GM12878 (cell line): ENCODE data around the gene PRM1. TPM values are rescaled to one million over a fixed set of nuclear protein-coding genes. Genes with fewer than 3 reads are reported as not detected.

Experiments used
- ATAC-seq: fragments of 200-7000 bp; cut with Tn5 transposase; 3 replicates; pipeline ENCODE4 v1.9.1; 2020; ENCODE audit warnings: mild to moderate bottlenecking, moderate library complexity
- Bru-seq: library from RNA; stranded (reverse); fragments of 400-500 nt; gene quantifications from one replicate; lab custom pipeline; 2021; lab: Mats Ljungman, UMichigan
- BruChase-seq, 2 experiments: library from RNA; stranded (reverse); fragments of 400-500 nt; gene quantifications; one replicate each; lab custom pipeline; 2021; lab: Mats Ljungman, UMichigan
- BruUV-seq: library from RNA; stranded (reverse); fragments of 400-500 nt; replicated peaks from 2 replicates; lab custom pipeline; 2021; lab: Mats Ljungman, UMichigan
- CTCF ChIA-PET: fragments of 300-600 bp; sonication (Branson Sonifier 250); formaldehyde crosslinking; extraction: SDS; loops from one replicate; lab custom pipeline; 2021; ENCODE audit warnings: inconsistent platforms; lab: Yijun Ruan, JAX
- POLR2A ChIA-PET: fragments of 350-600 bp; formaldehyde crosslinking; extraction: SDS; loops from one replicate; lab custom pipeline; 2021; ENCODE audit warnings: inconsistent platforms; lab: Charles Lee
- RAD21 ChIA-PET: fragments of 300-600 bp; sonication (Branson Sonifier 250); formaldehyde crosslinking; loops from one replicate; lab custom pipeline; 2023; ENCODE audit warnings: antibody characterized with exemption; ENCODE audit not compliant: unreplicated experiment; lab: Charles Lee
- SMC1A ChIA-PET: fragments of 300-600 bp; sonication (Branson Sonifier 250); formaldehyde crosslinking; loops from one replicate; lab custom pipeline; 2023; ENCODE audit not compliant: unreplicated experiment, uncharacterized antibody; lab: Charles Lee
- DNase-seq: peaks from one replicate; pipeline ENCODE4 v3.0.0-alpha.2; 2011; ENCODE audit warnings: low read depth, low spot score
- FAIRE-seq: peaks from 3 replicates; lab custom pipeline; 2011; peaks lifted over from hg19 to GRCh38; lab: Jason Lieb, UNC
- H2AFZ ChIP-seq: 2 replicates; pipeline ENCODE4 v1.6.0; 2011; ENCODE audit warnings: low read depth, low read length, control low read depth; ENCODE audit not compliant: control insufficient read depth
- H3K27ac ChIP-seq: 2 replicates; pipeline ENCODE4 v1.5.1; 2011; ENCODE audit warnings: control low read depth; ENCODE audit not compliant: control insufficient read depth, insufficient read depth
- H3K27me3 ChIP-seq, 2 experiments: replicated peaks in 1 of 2; 2 replicates each; pipeline versions ENCODE4 v1.6.0 to v1.6.1; 2011; ENCODE audit warnings: low read length in 1 of 2; ENCODE audit not compliant: control insufficient read depth in 2 of 2, insufficient read depth in 2 of 2
- H3K36me3 ChIP-seq, 2 experiments: 2 replicates each; pipeline ENCODE4 v1.5.1; 2011; ENCODE audit warnings: low read length in 1 of 2; ENCODE audit not compliant: control insufficient read depth in 2 of 2, insufficient read depth in 2 of 2
- H3K4me1 ChIP-seq: 2 replicates; pipeline ENCODE4 v1.6.1; 2011; ENCODE audit warnings: mild to moderate bottlenecking, low read length, moderate library complexity, mixed read lengths; ENCODE audit not compliant: control insufficient read depth, insufficient read depth
- H3K4me2 ChIP-seq: 2 replicates; pipeline ENCODE4 v1.6.0; 2011; ENCODE audit warnings: control low read depth; ENCODE audit not compliant: control insufficient read depth, insufficient read depth
- H3K4me3 ChIP-seq: fragments of 200-600 bp; sonication (generic); 2 replicates; pipeline ENCODE4 v1.5.1; 2016
- H3K79me2 ChIP-seq: 2 replicates; pipeline ENCODE4 v1.6.0; 2011; ENCODE audit warnings: low read length; ENCODE audit not compliant: control insufficient read depth, insufficient read depth
- H3K9ac ChIP-seq: 2 replicates; pipeline ENCODE4 v1.8.0; 2011; ENCODE audit warnings: low read length, control low read depth, mixed read lengths; ENCODE audit not compliant: control insufficient read depth, insufficient read depth
- H3K9me3 ChIP-seq: replicated peaks from 3 replicates; pipeline ENCODE4 v1.5.1; 2011; ENCODE audit warnings: mild to moderate bottlenecking, low read length; ENCODE audit not compliant: control insufficient read depth, insufficient read depth
- H4K20me1 ChIP-seq: 2 replicates; pipeline ENCODE4 v1.6.0; 2011; ENCODE audit not compliant: control insufficient read depth, insufficient read depth
- JUNB ChIP-seq: IDR thresholded peaks from 2 replicates; pipeline ENCODE4 v1.6.1; 2016; ENCODE audit warnings: antibody characterized with exemption, mild to moderate bottlenecking
- PML ChIP-seq: IDR thresholded peaks from 2 replicates; pipeline ENCODE4 v1.6.1; 2012; ENCODE audit warnings: low read length, inconsistent platforms
- RAD51 ChIP-seq: fragments of 450-650 bp; IDR thresholded peaks from 2 replicates; pipeline ENCODE4 v1.6.1; 2016; ENCODE audit warnings: moderate library complexity, mild to moderate bottlenecking, inconsistent platforms
- SRF ChIP-seq, 2 experiments: IDR thresholded peaks; 2 replicates each; pipeline ENCODE4 v1.6.1; 2011; ENCODE audit warnings: low read depth in 2 of 2, low read length in 2 of 2, mild to moderate bottlenecking in 1 of 2, moderate library complexity in 1 of 2
- USF1 ChIP-seq: IDR thresholded peaks from 2 replicates; pipeline ENCODE4 v1.6.1; 2011; ENCODE audit warnings: borderline replicate concordance, low read depth, mild to moderate bottlenecking, moderate library complexity, mixed read lengths, low read length; ENCODE audit not compliant: insufficient read depth; ENCODE audit errors: extremely low read length
- WGBS: methylation state at CpG from one replicate; pipeline ENCODE4 v1.1.6; 2016; ENCODE audit warnings: low lambda C conversion rate; ENCODE audit not compliant: insufficient replicate concordance, insufficient coverage; ENCODE audit errors: missing lambda C conversion rate; 5-methylcytosine and 5-hydroxymethylcytosine counted together
- in situ Hi-C: fragments of 300-500 bp; cut with MboI; formaldehyde crosslinking; loops from 9 replicates; pipeline ENCODE4 v1.14.3; 2018; ENCODE audit warnings: mixed read lengths
- intact Hi-C: fragments of 100-400 bp; cut with micrococcal nuclease; formaldehyde crosslinking; loops from one replicate; pipeline ENCODE4 v1.14.2; 2022; ENCODE audit not compliant: unreplicated experiment
- long read RNA-seq, 2 experiments: library from polyadenylated mRNA; unstranded; transcript quantifications; one replicate each; pipeline ENCODE4 v2.0.0, GENCODE V29; 2019 to 2020
- polyA minus RNA-seq, 3 experiments: library from RNA; depleted of rRNA, polyadenylated mRNA; stranded (reverse); fragments of >200 nt; gene quantifications; 2 replicates each; pipeline ENCODE4 v1.2.3, GENCODE V29; 2011
- polyA plus RNA-seq, 11 experiments: library from polyadenylated mRNA; depleted of rRNA in 4 of 11; unstranded in 6 of 11; stranded (reverse) in 5 of 11; fragments of >200 nt; fragmentation: Nextera tagmentation in 4 of 11; fragmentation: Illumina TruSeq in 1 of 11; extraction: Ambion mirVana in 4 of 11; extraction: Trizol in 1 of 11; gene quantifications; 1 replicate in 1 of 11; 2 replicates in 10 of 11; pipeline versions ENCODE4 v1.2.1 to v1.2.3, GENCODE V29; 2011 to 2016; ENCODE audit warnings: inconsistent platforms in 2 of 11, missing spikeins in 2 of 11, low read depth in 1 of 11
- total RNA-seq, 4 experiments: library from RNA; depleted of rRNA in 3 of 4; stranded (reverse); fragments of >200 nt in 3 of 4; fragmentation: Illumina TruSeq in 1 of 4; extraction: Trizol in 1 of 4; gene quantifications; 2 replicates each; pipeline versions ENCODE4 v1.2.1 to v1.2.3, GENCODE V29; 2013 to 2021

Gene PRM1
- not detected in 2 replicates for total RNA-seq (2013; cell fraction: nucleolus; rRNA removed)
- total RNA-seq (2014; rRNA removed) (not detected in 2 replicates), total RNA-seq (2014; rRNA removed; fragmentation: Illumina TruSeq; extraction: Trizol) (not detected in 2 replicates), total RNA-seq (2021) (0.56 TPM in 1 of 2 replicates, not detected in the other), polyA plus RNA-seq (2011; rRNA removed) (not detected in 2 replicates), polyA plus RNA-seq (2014; fragmentation: Illumina TruSeq; extraction: Trizol) (not detected in 2 replicates), polyA plus RNA-seq (2014; fragmentation: Nextera tagmentation; extraction: Ambion mirVana) (under 1 TPM in 1 of 2 experiments, not detected in 1; 0.20 TPM), polyA plus RNA-seq (2014; rRNA removed) (not detected in 2 replicates), polyA plus RNA-seq (2016; fragmentation: Nextera tagmentation; extraction: Ambion mirVana) (not detected), polyA minus RNA-seq (2011; rRNA and poly(A)+ RNA removed) (not detected in 2 replicates), Bru-seq, nascent RNA (not detected), BruChase-seq, experiment 1, labeled RNA remaining after a 6-hour chase (not detected), BruChase-seq, experiment 2, labeled RNA remaining after a 2-hour chase (not detected)
- not detected for polyA plus RNA-seq (2011; ENCODE audit: low read depth)
- not detected in 2 replicates for polyA plus RNA-seq (2011; cell fraction: cytosol; rRNA removed)
- not detected in 2 replicates for polyA plus RNA-seq (2011; cell fraction: nucleus; rRNA removed)
- polyA plus RNA-seq (2012): not detected in 2 replicates
- not detected in 2 replicates for polyA minus RNA-seq (2011; cell fraction: cytosol; rRNA and poly(A)+ RNA removed)
- polyA minus RNA-seq (2011; cell fraction: nucleus; rRNA and poly(A)+ RNA removed): not detected in 2 replicates
- long read RNA-seq, experiment 1: 0 reads
- long read RNA-seq, experiment 2: 0 reads

- no TSS peak for BruUV-seq
- no peaks in the 10 kb centered on the region for H3K79me2 ChIP-seq
- H3K9me3 ChIP-seq: no peaks in the 10 kb centered on the region
- no peaks in the 10 kb centered on the region for H3K36me3 ChIP-seq
- POLR2A ChIA-PET: no interaction called here
- no peak within 1 kb of the TSS for H2AFZ ChIP-seq
- DNase-seq (no peak), ATAC-seq (no peak), FAIRE-seq (no peak)
- H3K27ac ChIP-seq: no peak within 1 kb of the TSS
- no peak within 1 kb of the TSS for H3K9ac ChIP-seq
- TF ChIP-seq PML (no peak), USF1 (no peak), RAD51 (no peak), SRF (IDR thresholded peaks at IDR 0.05; ENCODE audit: low read depth in 2 of 2, low read length in 2 of 2) (peak; percentile 59 to 77), JUNB (no peak)
- SMC1A ChIA-PET: no interaction called here
- intact Hi-C loops (no loop called here), in situ Hi-C loops (no loop called here)
- WGBS: 78% methylated on average over 19 of the region's 25 CpGs
- no peak within 1 kb of the TSS for H3K4me3 ChIP-seq
- H3K4me2 ChIP-seq: no peak within 1 kb of the TSS
- no peaks in the 10 kb centered on the region for H4K20me1 ChIP-seq
- peaks cover 6% of the 10 kb centered on the region for H3K4me1 ChIP-seq
- no peaks in the 10 kb centered on the region for H3K27me3 ChIP-seq
- RAD21 ChIA-PET: no interaction called here
- CTCF ChIA-PET: no interaction called here
Measured at GRCh38 chr16:11280616-11281522, at the start of gene PRM1. TSS of gene PRM1 (minus strand) at chr16:11281330. CDS start at chr16:11281238, 92 bp downstream.
